DND-41 (cell line): ENCODE data around the gene MUC6.

Experiments used
- CTCF ChIP-seq: IDR thresholded peaks from 2 replicates; pipeline ENCODE4 v1.5.1; 2012; ENCODE audit warnings: borderline replicate concordance, low read length, moderate library complexity, mild to moderate bottlenecking; ENCODE audit not compliant: poor library complexity, severe bottlenecking; ENCODE audit errors: extremely low read depth
- EZH2 ChIP-seq: IDR thresholded peaks from 3 replicates; pipeline ENCODE4 v1.6.1; 2012; ENCODE audit warnings: borderline replicate concordance, low read depth, mild to moderate bottlenecking, moderate library complexity, low read length, inconsistent platforms; ENCODE audit not compliant: severe bottlenecking

GRCh38 chr11:1038361-1038760 is 1.8 kb upstream of the MUC6 start:
- TF ChIP-seq CTCF (no peak), EZH2 (no peak)
